D721Med (cell line): ENCODE results near the gene SSX3.
"Not testable (repeated sequence)": the region's sequence is repeated elsewhere in the genome, so short reads cannot be mapped to it uniquely, and the experiment has no call there.

Experiments
- DNase-seq: peaks from one replicate; pipeline ENCODE4 v3.0.0; 2011; ENCODE audit warnings: low spot score; ENCODE audit not compliant: insufficient read length
- FAIRE-seq: peaks from 2 replicates; lab custom pipeline; 2011; peaks lifted over from hg19 to GRCh38; lab: Jason Lieb, UNC
- CTCF ChIP-seq: IDR thresholded peaks from 2 replicates; pipeline ENCODE4 v1.5.1; 2012; ENCODE audit warnings: mild to moderate bottlenecking, control low read depth; ENCODE audit not compliant: insufficient read depth; ENCODE audit errors: missing control alignments

Gene SSX3

GRCh38 chrX:48356315-48357094, at the start of gene SSX3:
TSS of gene SSX3 (minus strand) at chrX:48356703. CDS start at chrX:48355249, 1,454 bp downstream.
- DNase-seq, FAIRE-seq: not testable (repeated sequence)

- not testable (repeated sequence) for DNase-seq, FAIRE-seq
Measured at GRCh38 chrX:48397825-48398224, 41.3 kb upstream of the SSX3 start.

GRCh38 chrX:48396931-48397330, 40.4 kb upstream of the SSX3 start:
- FAIRE-seq = not testable (repeated sequence)

GRCh38 chrX:48383239-48383638, 26.7 kb upstream of the SSX3 start, which contains the start of gene SSX4:
TSS of gene SSX4 (plus strand) at chrX:48383539. CDS start at chrX:48384054, 515 bp downstream.
- not testable (repeated sequence) for FAIRE-seq, DNase-seq

More at GRCh38 chrX:48396931-48397330, 40.4 kb upstream of the SSX3 start:
- not testable (repeated sequence) for DNase-seq

- not testable (repeated sequence) for DNase-seq, FAIRE-seq
Measured at GRCh38 chrX:48370408-48370807, 13.9 kb upstream of the SSX3 start.

- FAIRE-seq, DNase-seq: not testable (repeated sequence)
Measured at GRCh38 chrX:48367717-48368408, 11.4 kb upstream of the SSX3 start.

- not testable (repeated sequence) for FAIRE-seq, DNase-seq
Measured at GRCh38 chrX:48359281-48359680, 2.8 kb upstream of the SSX3 start.

GRCh38 chrX:48357681-48358080, 1.2 kb upstream of the SSX3 start:
- DNase-seq (no peak), FAIRE-seq (no peak)
- TF ChIP-seq CTCF = no peak

- not testable (repeated sequence) for FAIRE-seq, DNase-seq
Measured at GRCh38 chrX:48346059-48346458, 10.4 kb downstream of the SSX3 start.

- not testable (repeated sequence) for FAIRE-seq, DNase-seq
Measured at GRCh38 chrX:48313996-48314395, 42.5 kb downstream of the SSX3 start.

- no peak for FAIRE-seq
- DNase-seq = no peak
- TF ChIP-seq CTCF = no peak
Measured at GRCh38 chrX:48306175-48306574, 50.3 kb downstream of the SSX3 start.
